Measurements from ENCODE around the gene RRM1. TPM values are rescaled to one million over a fixed set of nuclear protein-coding genes. Genes with fewer than 3 reads are reported as not detected.

RRM1 gene
- total and polyA plus RNA-seq, 10 of the 15 experiments (the other 5 are each of a cell fraction or from before 2014, with no cell fraction given) = 94.0 to 255 (median 148) TPM

- TF ChIP-seq, protein P1, sequence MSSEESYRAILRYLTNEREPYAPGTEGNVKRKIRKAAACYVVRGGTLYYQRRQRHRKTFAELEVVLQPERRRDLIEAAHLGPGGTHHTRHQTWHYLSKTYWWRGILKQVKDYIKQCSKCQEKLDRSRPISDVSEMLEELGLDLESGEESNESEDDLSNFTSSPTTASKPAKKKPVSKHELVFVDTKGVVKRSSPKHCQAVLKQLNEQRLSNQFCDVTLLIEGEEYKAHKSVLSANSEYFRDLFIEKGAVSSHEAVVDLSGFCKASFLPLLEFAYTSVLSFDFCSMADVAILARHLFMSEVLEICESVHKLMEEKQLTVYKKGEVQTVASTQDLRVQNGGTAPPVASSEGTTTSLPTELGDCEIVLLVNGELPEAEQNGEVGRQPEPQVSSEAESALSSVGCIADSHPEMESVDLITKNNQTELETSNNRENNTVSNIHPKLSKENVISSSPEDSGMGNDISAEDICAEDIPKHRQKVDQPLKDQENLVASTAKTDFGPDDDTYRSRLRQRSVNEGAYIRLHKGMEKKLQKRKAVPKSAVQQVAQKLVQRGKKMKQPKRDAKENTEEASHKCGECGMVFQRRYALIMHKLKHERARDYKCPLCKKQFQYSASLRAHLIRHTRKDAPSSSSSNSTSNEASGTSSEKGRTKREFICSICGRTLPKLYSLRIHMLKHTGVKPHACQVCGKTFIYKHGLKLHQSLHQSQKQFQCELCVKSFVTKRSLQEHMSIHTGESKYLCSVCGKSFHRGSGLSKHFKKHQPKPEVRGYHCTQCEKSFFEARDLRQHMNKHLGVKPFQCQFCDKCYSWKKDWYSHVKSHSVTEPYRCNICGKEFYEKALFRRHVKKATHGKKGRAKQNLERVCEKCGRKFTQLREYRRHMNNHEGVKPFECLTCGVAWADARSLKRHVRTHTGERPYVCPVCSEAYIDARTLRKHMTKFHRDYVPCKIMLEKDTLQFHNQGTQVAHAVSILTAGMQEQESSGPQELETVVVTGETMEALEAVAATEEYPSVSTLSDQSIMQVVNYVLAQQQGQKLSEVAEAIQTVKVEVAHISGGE (CRISPR knock-in tag; IDR thresholded peaks at IDR 0.05) = no peak
- TF ChIP-seq RCOR1 (conservative IDR thresholded peaks at IDR 0.05; ENCODE audit: low read depth, low read length) (no peak), NR2C2 (IDR thresholded peaks at IDR 0.05; ENCODE audit: borderline replicate concordance, control insufficient read depth, insufficient read length, low read depth) (no peak), CREB1 (IDR thresholded peaks at IDR 0.05; ENCODE audit: low read depth) (peak; percentile 100), MTA2 (IDR thresholded peaks at IDR 0.05; ENCODE audit: low read depth) (peak; percentile 42; the same call in 1 of the 2 replicates), SREBF1 (IDR thresholded peaks at IDR 0.05; ENCODE audit: low read length) (no peak), ZNF622 (IDR thresholded peaks at IDR 0.05) (no peak), E4F1 (IDR thresholded peaks at IDR 0.05; ENCODE audit: borderline replicate concordance, partially characterized antibody) (peak; percentile 24), SMAD5 (IDR thresholded peaks at IDR 0.05; ENCODE audit: low read depth) (no peak; the same call in 1 of the 2 replicates), EZH2 (IDR thresholded peaks at IDR 0.05; ENCODE audit: borderline replicate concordance, control insufficient read depth, low read depth, low read length) (no peak), GABPA (IDR thresholded peaks at IDR 0.05; ENCODE audit: low read depth) (peak; percentile 68), SMARCA5 (IDR thresholded peaks at IDR 0.05) (peak; percentile 56; the same call in 1 of the 2 replicates), BRCA1 (IDR thresholded peaks at IDR 0.05; ENCODE audit: low read depth, low read length) (peak; percentile 48; the same call in 1 of the 2 replicates), ESRRA (IDR thresholded peaks at IDR 0.05; ENCODE audit: low read length) (peak; percentile 24; the same call in 1 of the 2 replicates), SMAD1 (IDR thresholded peaks at IDR 0.05; ENCODE audit: low read depth, partially characterized antibody) (no peak), RBBP5 (conservative IDR thresholded peaks at IDR 0.05) (no peak), TAF1 (IDR thresholded peaks at IDR 0.05; ENCODE audit: borderline replicate concordance, low read depth, low read length) (peak; percentile 48; the same call in 1 of the 2 replicates)
- TF ChIP-seq, protein P2, sequence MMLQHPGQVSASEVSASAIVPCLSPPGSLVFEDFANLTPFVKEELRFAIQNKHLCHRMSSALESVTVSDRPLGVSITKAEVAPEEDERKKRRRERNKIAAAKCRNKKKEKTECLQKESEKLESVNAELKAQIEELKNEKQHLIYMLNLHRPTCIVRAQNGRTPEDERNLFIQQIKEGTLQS (IDR thresholded peaks at IDR 0.05; ENCODE audit: borderline replicate concordance, extremely low read depth, low read depth, low read length) = peak; percentile 91
- TF ChIP-seq, protein P3, sequence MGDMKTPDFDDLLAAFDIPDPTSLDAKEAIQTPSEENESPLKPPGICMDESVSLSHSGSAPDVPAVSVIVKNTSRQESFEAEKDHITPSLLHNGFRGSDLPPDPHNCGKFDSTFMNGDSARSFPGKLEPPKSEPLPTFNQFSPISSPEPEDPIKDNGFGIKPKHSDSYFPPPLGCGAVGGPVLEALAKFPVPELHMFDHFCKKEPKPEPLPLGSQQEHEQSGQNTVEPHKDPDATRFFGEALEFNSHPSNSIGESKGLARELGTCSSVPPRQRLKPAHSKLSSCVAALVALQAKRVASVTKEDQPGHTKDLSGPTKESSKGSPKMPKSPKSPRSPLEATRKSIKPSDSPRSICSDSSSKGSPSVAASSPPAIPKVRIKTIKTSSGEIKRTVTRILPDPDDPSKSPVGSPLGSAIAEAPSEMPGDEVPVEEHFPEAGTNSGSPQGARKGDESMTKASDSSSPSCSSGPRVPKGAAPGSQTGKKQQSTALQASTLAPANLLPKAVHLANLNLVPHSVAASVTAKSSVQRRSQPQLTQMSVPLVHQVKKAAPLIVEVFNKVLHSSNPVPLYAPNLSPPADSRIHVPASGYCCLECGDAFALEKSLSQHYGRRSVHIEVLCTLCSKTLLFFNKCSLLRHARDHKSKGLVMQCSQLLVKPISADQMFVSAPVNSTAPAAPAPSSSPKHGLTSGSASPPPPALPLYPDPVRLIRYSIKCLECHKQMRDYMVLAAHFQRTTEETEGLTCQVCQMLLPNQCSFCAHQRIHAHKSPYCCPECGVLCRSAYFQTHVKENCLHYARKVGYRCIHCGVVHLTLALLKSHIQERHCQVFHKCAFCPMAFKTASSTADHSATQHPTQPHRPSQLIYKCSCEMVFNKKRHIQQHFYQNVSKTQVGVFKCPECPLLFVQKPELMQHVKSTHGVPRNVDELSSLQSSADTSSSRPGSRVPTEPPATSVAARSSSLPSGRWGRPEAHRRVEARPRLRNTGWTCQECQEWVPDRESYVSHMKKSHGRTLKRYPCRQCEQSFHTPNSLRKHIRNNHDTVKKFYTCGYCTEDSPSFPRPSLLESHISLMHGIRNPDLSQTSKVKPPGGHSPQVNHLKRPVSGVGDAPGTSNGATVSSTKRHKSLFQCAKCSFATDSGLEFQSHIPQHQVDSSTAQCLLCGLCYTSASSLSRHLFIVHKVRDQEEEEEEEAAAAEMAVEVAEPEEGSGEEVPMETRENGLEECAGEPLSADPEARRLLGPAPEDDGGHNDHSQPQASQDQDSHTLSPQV (IDR thresholded peaks at IDR 0.05) = peak; percentile 48; the same call in 1 of the 2 replicates
Observed at GRCh38 chr11:4094348-4095291, at the start of gene RRM1 (continued).
